GM12878 (cell line): Measurements from ENCODE around the gene CEACAM8.

Source experiments
- CTCF ChIP-seq, 3 experiments: IDR thresholded peaks in 2 of 3; conservative IDR thresholded peaks in 1 of 3; 2 replicates each; pipeline ENCODE4 v1.5.1; 2011; ENCODE audit warnings: low read depth in 3 of 3, low read length in 3 of 3, mild to moderate bottlenecking in 3 of 3, control low read depth in 2 of 3, moderate library complexity in 2 of 3, inconsistent platforms in 1 of 3, mixed read lengths in 1 of 3; ENCODE audit not compliant: control insufficient read depth in 2 of 3, insufficient read depth in 1 of 3; ENCODE audit errors: extremely low read depth in 1 of 3
- HDAC6 ChIP-seq: fragments of 200-600 bp; sonication (generic); IDR thresholded peaks from one replicate; pipeline ENCODE4 v1.8.0; 2017; ENCODE audit warnings: antibody characterized with exemption; ENCODE audit not compliant: unreplicated experiment
- POLR2A ChIP-seq: IDR thresholded peaks from 2 replicates; pipeline ENCODE4 v1.6.1; 2011; ENCODE audit warnings: low read depth, mild to moderate bottlenecking, low read length
- RAD21 ChIP-seq: IDR thresholded peaks from 2 replicates; pipeline ENCODE4 v1.6.1; 2011; ENCODE audit warnings: mild to moderate bottlenecking, low read depth, low read length, moderate library complexity; ENCODE audit not compliant: insufficient read depth
- SRF ChIP-seq, 2 experiments: IDR thresholded peaks; 2 replicates each; pipeline ENCODE4 v1.6.1; 2011; ENCODE audit warnings: low read depth in 2 of 2, low read length in 2 of 2, mild to moderate bottlenecking in 1 of 2, moderate library complexity in 1 of 2

- no peak for TF ChIP-seq SRF (IDR thresholded peaks at IDR 0.05; ENCODE audit: low read depth in 2 of 2, low read length in 2 of 2)
- TF ChIP-seq RAD21 = no peak
- no peak for TF ChIP-seq CTCF (IDR thresholded peaks at IDR 0.05 in 2 of 3, conservative IDR thresholded peaks at IDR 0.05 in 1 of 3; ENCODE audit: control insufficient read depth in 2 of 3, extremely low read depth in 1 of 3, insufficient read depth in 1 of 3, low read depth in 3 of 3, low read length in 3 of 3)
- TF ChIP-seq POLR2A = no peak
- TF ChIP-seq HDAC6 = no peak
Measured at GRCh38 chr19:42561512-42561911, 33.2 kb downstream of the CEACAM8 start.
